ENCODE results near the gene TRIM71.
"Not testable (repeated sequence)": the region's sequence is repeated elsewhere in the genome, so short reads cannot be mapped to it uniquely, and the experiment has no call there.

- not testable (repeated sequence) for TF ChIP-seq CTCF (IDR thresholded peaks at IDR 0.05; ENCODE audit: poor library complexity); EZH2 (IDR thresholded peaks at IDR 0.05; ENCODE audit: borderline replicate concordance); EZH2phosphoT487 (IDR thresholded peaks at IDR 0.05; ENCODE audit: low read depth, severe bottlenecking, unreplicated experiment)
These were observed 16.4 kb upstream of the TRIM71 start for GRCh38 chr3:32801440-32801839.
